Hepatocyte (in vitro differentiated cells): Measurements from ENCODE around the gene SLC25A48. TPM values are rescaled to one million over a fixed set of nuclear protein-coding genes. Genes with fewer than 3 reads are reported as not detected.

ENCODE experiments used
- DNase-seq: peaks from one replicate; pipeline ENCODE4 v3.0.0-alpha.2; 2016; ENCODE audit warnings: low spot score
- H2AFZ ChIP-seq: fragments of 200-600 bp; sonication (generic); 2 replicates; pipeline ENCODE4 v1.6.0; 2016; ENCODE audit warnings: antibody characterized with exemption, mild to moderate bottlenecking
- H3K27ac ChIP-seq: fragments of 200-600 bp; sonication (generic); 2 replicates; pipeline ENCODE4 v1.5.1; 2016; ENCODE audit warnings: mild to moderate bottlenecking
- H3K27me3 ChIP-seq: fragments of 200-600 bp; sonication (generic); 2 replicates; pipeline ENCODE4 v1.6.1; 2016
- H3K36me3 ChIP-seq: fragments of 200-600 bp; sonication (generic); replicated peaks from 2 replicates; pipeline ENCODE4 v1.5.1; 2016; ENCODE audit warnings: low read depth; ENCODE audit not compliant: insufficient read depth
- H3K4me1 ChIP-seq: fragments of 200-600 bp; sonication (generic); 2 replicates; pipeline ENCODE4 v1.5.1; 2016; ENCODE audit warnings: mild to moderate bottlenecking, moderate library complexity; ENCODE audit not compliant: insufficient read depth
- H3K4me2 ChIP-seq: fragments of 200-600 bp; sonication (generic); 2 replicates; pipeline ENCODE4 v1.6.0; 2016
- H3K4me3 ChIP-seq: fragments of 200-600 bp; sonication (generic); 2 replicates; pipeline ENCODE4 v1.5.1; 2016; ENCODE audit warnings: mild to moderate bottlenecking
- H3K79me2 ChIP-seq: fragments of 200-600 bp; sonication (generic); 2 replicates; pipeline ENCODE4 v1.6.0; 2017; ENCODE audit warnings: mild to moderate bottlenecking
- H3K9me2 ChIP-seq: fragments of 200-600 bp; sonication (generic); replicated peaks from 2 replicates; pipeline ENCODE4 v1.6.0; 2017; ENCODE audit warnings: mild to moderate bottlenecking; ENCODE audit not compliant: insufficient read depth
- H3K9me3 ChIP-seq: fragments of 200-600 bp; sonication (generic); 2 replicates; pipeline ENCODE4 v1.5.1; 2016; ENCODE audit warnings: low read depth, mild to moderate bottlenecking
- H4K20me1 ChIP-seq: fragments of 200-600 bp; sonication (generic); 2 replicates; pipeline ENCODE4 v1.6.0; 2016; ENCODE audit warnings: mild to moderate bottlenecking; ENCODE audit not compliant: insufficient read depth, poor library complexity, severe bottlenecking
- CTCF ChIP-seq: fragments of 200-600 bp; sonication (generic); IDR thresholded peaks from 2 replicates; pipeline ENCODE4 v1.5.1; 2016; ENCODE audit warnings: antibody characterized with exemption, mild to moderate bottlenecking; ENCODE audit not compliant: poor library complexity
- EZH2 ChIP-seq: fragments of 200-600 bp; sonication (generic); IDR thresholded peaks from 2 replicates; pipeline ENCODE4 v1.6.1; 2016; ENCODE audit warnings: antibody characterized with exemption, mild to moderate bottlenecking, borderline replicate concordance
- EZH2phosphoT487 ChIP-seq: fragments of 200-600 bp; sonication (generic); IDR thresholded peaks from one replicate; pipeline ENCODE4 v1.6.1; 2018; ENCODE audit warnings: antibody characterized with exemption, mild to moderate bottlenecking, low read depth, moderate library complexity; ENCODE audit not compliant: unreplicated experiment, severe bottlenecking
- WGBS: methylation state at CpG from one replicate; pipeline ENCODE4 v1.1.6; 2016; ENCODE audit warnings: low lambda C conversion rate; ENCODE audit errors: missing lambda C conversion rate; 5-methylcytosine and 5-hydroxymethylcytosine counted together
- polyA plus RNA-seq: library from polyadenylated mRNA; unstranded; fragments of >200 nt; fragmentation: Nextera tagmentation; extraction: Ambion mirVana; gene quantifications from 2 replicates; pipeline ENCODE4 v1.2.1, GENCODE V29; 2016
- total RNA-seq: library from RNA; depleted of rRNA; stranded (reverse); fragments of >200 nt; gene quantifications from 2 replicates; pipeline ENCODE4 v1.2.3, GENCODE V29; 2014

Gene SLC25A48
- total and polyA plus RNA-seq, 2 experiments from 2014 or later = 0.79 to 1.0 TPM

GRCh38 chr5:135811007-135811406 is 23.5 kb upstream of the SLC25A48 start:
- H3K4me3 ChIP-seq = no peak overlapping the region
- 93% methylated on average over 4 of the region's 4 CpGs for WGBS
- no peaks in the 10 kb centered on the region for H3K27me3 ChIP-seq
- H3K4me1 ChIP-seq = no peaks in the 10 kb centered on the region
- H3K27ac ChIP-seq = no peak overlapping the region
- no peaks in the 10 kb centered on the region for H3K9me3 ChIP-seq
- H4K20me1 ChIP-seq = no peaks in the 10 kb centered on the region
- no peak overlapping the region for H3K4me2 ChIP-seq
- no peaks in the 10 kb centered on the region for H3K9me2 ChIP-seq
- TF ChIP-seq EZH2phosphoT487 (no peak), CTCF (no peak), EZH2 (no peak)
- H3K79me2 ChIP-seq = no peaks in the 10 kb centered on the region
- H3K36me3 ChIP-seq = no peaks in the 10 kb centered on the region
- DNase-seq = no peak
- no peak overlapping the region for H2AFZ ChIP-seq

GRCh38 chr5:135813758-135814157 is 20.7 kb upstream of the SLC25A48 start:
- 61% methylated on average over 7 of the region's 7 CpGs for WGBS
- no peaks in the 10 kb centered on the region for H3K79me2 ChIP-seq
- no peak overlapping the region for H3K27ac ChIP-seq
- no peaks in the 10 kb centered on the region for H3K9me3 ChIP-seq
- no peak overlapping the region for H3K4me2 ChIP-seq
- H3K27me3 ChIP-seq = peaks cover 4% of the 10 kb centered on the region
- TF ChIP-seq CTCF (no peak), EZH2 (no peak), EZH2phosphoT487 (no peak)
- no peak for DNase-seq
- H3K4me1 ChIP-seq = no peaks in the 10 kb centered on the region
- H4K20me1 ChIP-seq = no peaks in the 10 kb centered on the region
- H3K36me3 ChIP-seq = no peaks in the 10 kb centered on the region
- H3K9me2 ChIP-seq = no peaks in the 10 kb centered on the region
- H2AFZ ChIP-seq = no peak overlapping the region
- no peak overlapping the region for H3K4me3 ChIP-seq

GRCh38 chr5:135814316-135814715 is 20.1 kb upstream of the SLC25A48 start:
- Histone ChIP-seq H3K9me2 (no peaks in the 10 kb centered on the region), H3K27me3 (peaks cover 5% of the 10 kb centered on the region), H3K27ac (no peak overlapping the region), H3K36me3 (no peaks in the 10 kb centered on the region), H4K20me1 (no peaks in the 10 kb centered on the region), H3K4me2 (no peak overlapping the region), H2AFZ (no peak overlapping the region), H3K79me2 (no peaks in the 10 kb centered on the region), H3K4me1 (no peaks in the 10 kb centered on the region), H3K9me3 (no peaks in the 10 kb centered on the region), H3K4me3 (no peak overlapping the region)
- WGBS = 92% methylated on average over 3 of the region's 3 CpGs
- no peak for TF ChIP-seq EZH2
- no peak for TF ChIP-seq CTCF
- no peak for TF ChIP-seq EZH2phosphoT487
- peak; percentile 50 for DNase-seq

- no peak overlapping the region for H3K4me2 ChIP-seq
- DNase-seq = no peak
- no peaks in the 10 kb centered on the region for H3K36me3 ChIP-seq
- H4K20me1 ChIP-seq = no peaks in the 10 kb centered on the region
- H3K27ac ChIP-seq = no peak overlapping the region
- no peak overlapping the region for H2AFZ ChIP-seq
- TF ChIP-seq EZH2phosphoT487 (no peak), EZH2 (no peak), CTCF (no peak)
- 87% methylated on average over 3 of the region's 3 CpGs for WGBS
- H3K9me2 ChIP-seq = no peaks in the 10 kb centered on the region
- H3K27me3 ChIP-seq = peaks cover 5% of the 10 kb centered on the region
- no peaks in the 10 kb centered on the region for H3K9me3 ChIP-seq
- H3K4me3 ChIP-seq = no peak overlapping the region
- no peaks in the 10 kb centered on the region for H3K4me1 ChIP-seq
- H3K79me2 ChIP-seq = no peaks in the 10 kb centered on the region
These were observed 19.7 kb upstream of the SLC25A48 start for GRCh38 chr5:135814812-135815211.
